ENCODE data around the gene SELENOW.
A peak's percentile ranks its signal among the peaks of the same experiment; 100 is the strongest.
"Not testable (repeated sequence)": the region's sequence is repeated elsewhere in the genome, so short reads cannot be mapped to it uniquely, and the experiment has no call there.

SELENOW gene

DNA sequence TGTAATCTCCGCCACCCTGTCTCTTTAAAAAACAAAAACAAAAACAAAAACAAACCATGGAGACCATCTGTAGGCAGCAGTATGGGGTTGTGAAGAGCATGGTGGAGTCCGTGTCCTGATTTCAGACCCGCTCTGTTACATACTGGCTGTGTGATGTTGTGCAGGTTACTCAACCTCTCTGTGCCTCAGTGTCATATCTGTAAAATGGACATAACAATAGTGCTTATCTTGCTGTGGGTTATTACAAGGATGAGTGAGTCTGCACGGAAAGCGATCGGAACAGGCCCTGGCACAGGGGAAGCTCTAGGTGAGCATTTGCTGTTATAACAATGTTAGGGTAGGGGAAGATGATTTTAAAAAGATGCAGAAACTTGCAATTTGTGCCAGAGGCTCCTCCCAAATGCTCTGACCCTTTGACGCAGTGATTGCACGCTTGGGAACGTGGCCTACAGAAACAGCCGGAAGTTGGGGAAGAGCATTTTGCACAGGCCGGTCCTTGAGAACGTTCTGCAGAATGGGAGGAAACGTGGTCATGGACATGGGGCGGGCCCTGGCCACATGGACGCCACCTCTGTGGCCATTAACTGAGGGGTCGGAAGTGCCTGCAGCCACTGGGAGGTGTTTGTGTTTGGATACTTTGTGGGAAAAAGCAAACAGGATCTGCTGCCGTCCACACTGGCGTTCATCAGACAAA lies 15.7 kb upstream of the SELENOW start:
- Histone ChIP-seq H3K9ac (ENCODE audit: low read depth, low read length, poor library complexity, severe bottlenecking) (no peak overlapping the region), H3K9me2 (replicated peaks; ENCODE audit: low read depth, low read length) (no peaks in the 10 kb centered on the region), H2AFZ (ENCODE audit: low read length) (no peak overlapping the region), H3K4me2 (ENCODE audit: low read depth, low read length, poor library complexity, severe bottlenecking) (no peak overlapping the region), H3K4me1 (ENCODE audit: insufficient read depth, low read length, poor library complexity, severe bottlenecking) (peaks cover 3% of the 10 kb centered on the region), H3K27me3 (ENCODE audit: insufficient read depth, low read length, poor library complexity, severe bottlenecking) (no peaks in the 10 kb centered on the region), H3K9me3 (ENCODE audit: insufficient read depth, low read depth, low read length) (no peaks in the 10 kb centered on the region), H3K79me2 (ENCODE audit: insufficient read depth, low read length) (no peaks in the 10 kb centered on the region), H3F3A (ENCODE audit: low read depth) (no peaks in the 10 kb centered on the region), H4K20me1 (ENCODE audit: insufficient read depth, low read length, poor library complexity, severe bottlenecking) (no peaks in the 10 kb centered on the region), H3K4me3 (ENCODE audit: low read length, poor library complexity, severe bottlenecking) (no peak overlapping the region), H3K36me3 (ENCODE audit: insufficient read depth, low read length) (peaks cover 8% of the 10 kb centered on the region; the same call in 1 of the 2 replicates)
- TF ChIP-seq, protein P1, sequence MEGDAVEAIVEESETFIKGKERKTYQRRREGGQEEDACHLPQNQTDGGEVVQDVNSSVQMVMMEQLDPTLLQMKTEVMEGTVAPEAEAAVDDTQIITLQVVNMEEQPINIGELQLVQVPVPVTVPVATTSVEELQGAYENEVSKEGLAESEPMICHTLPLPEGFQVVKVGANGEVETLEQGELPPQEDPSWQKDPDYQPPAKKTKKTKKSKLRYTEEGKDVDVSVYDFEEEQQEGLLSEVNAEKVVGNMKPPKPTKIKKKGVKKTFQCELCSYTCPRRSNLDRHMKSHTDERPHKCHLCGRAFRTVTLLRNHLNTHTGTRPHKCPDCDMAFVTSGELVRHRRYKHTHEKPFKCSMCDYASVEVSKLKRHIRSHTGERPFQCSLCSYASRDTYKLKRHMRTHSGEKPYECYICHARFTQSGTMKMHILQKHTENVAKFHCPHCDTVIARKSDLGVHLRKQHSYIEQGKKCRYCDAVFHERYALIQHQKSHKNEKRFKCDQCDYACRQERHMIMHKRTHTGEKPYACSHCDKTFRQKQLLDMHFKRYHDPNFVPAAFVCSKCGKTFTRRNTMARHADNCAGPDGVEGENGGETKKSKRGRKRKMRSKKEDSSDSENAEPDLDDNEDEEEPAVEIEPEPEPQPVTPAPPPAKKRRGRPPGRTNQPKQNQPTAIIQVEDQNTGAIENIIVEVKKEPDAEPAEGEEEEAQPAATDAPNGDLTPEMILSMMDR (conservative IDR thresholded peaks at IDR 0.05; ENCODE audit: low read length) = no peak
- no peak for TF ChIP-seq EZH2phosphoT487 (IDR thresholded peaks at IDR 0.05; ENCODE audit: borderline replicate concordance)

DNA sequence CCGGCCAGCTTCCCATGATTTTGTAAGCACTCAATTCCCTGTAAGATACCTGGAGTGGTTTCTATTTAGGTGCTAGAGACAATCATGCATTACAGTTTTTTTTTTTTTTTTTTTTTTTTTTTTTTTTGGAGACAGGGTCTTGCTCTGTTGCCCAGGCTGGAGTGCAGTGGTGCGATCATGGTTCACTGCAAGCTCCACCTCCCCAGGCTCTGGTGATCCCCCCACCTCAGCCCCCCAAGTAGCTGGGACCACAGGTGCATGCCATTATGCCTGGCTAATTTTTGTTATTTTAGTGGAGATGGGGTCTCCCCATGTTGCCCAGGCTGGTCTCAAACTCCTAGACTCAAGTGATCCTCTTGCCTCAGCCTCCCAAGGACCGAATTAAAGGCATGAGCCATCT lies 13.8 kb upstream of the SELENOW start:
- not testable (repeated sequence) for H3K4me2 ChIP-seq (ENCODE audit: low read depth, low read length, poor library complexity, severe bottlenecking); H3K36me3 ChIP-seq (ENCODE audit: insufficient read depth, low read length); H3K4me3 ChIP-seq (ENCODE audit: low read length, poor library complexity, severe bottlenecking); H4K20me1 ChIP-seq (ENCODE audit: insufficient read depth, low read length, poor library complexity, severe bottlenecking); H3K9ac ChIP-seq (ENCODE audit: low read depth, low read length, poor library complexity, severe bottlenecking); H2AFZ ChIP-seq (ENCODE audit: low read length); H3K4me1 ChIP-seq (ENCODE audit: insufficient read depth, low read length, poor library complexity, severe bottlenecking); H3K79me2 ChIP-seq (ENCODE audit: insufficient read depth, low read length); H3K27me3 ChIP-seq (ENCODE audit: insufficient read depth, low read length, poor library complexity, severe bottlenecking); H3F3A ChIP-seq (ENCODE audit: low read depth); H3K9me3 ChIP-seq (ENCODE audit: insufficient read depth, low read depth, low read length); H3K9me2 ChIP-seq (replicated peaks; ENCODE audit: low read depth, low read length)

DNA sequence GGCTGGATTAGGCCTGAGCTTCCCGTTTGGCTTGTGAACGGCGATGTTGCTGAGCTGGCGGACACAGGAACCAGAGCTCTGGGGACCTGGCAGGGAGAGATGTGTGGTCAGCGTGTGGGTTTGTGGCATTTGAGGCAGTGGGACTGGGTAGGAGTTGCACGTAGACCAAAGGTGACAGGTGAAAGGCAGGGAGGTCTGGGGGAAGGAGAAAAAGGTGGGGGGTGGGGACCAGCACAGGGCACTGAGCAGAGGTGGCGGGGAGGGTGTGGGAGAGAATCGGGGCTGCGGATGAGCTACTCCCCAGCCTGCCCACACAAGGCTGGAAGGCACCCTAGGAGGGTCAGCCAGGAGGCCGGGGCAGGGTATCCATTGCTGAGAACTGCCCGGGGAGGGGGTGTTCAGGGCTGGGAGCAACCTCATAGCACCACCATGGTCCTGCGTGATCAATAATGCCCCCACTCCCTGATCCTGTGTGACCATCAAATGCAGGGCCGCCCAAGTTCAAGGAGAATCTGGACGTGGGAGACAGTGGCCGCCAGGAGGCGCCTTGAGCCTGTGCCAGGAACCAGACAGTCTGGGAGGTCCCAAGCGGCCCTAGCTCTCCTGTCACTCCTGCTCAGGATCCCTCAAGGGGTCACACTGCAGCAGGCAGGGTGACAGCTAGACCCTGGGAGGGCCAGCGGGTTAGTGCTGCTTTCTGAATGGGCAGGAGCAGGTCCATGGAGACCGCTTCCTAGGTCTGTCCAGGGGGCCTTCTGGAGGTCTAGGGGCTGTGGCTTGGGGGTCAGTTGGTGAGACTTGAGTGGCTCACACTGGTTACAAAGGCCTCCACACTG lies 12.8 kb upstream of the SELENOW start:
- no peak overlapping the region for H3K9ac ChIP-seq (ENCODE audit: low read depth, low read length, poor library complexity, severe bottlenecking)
- peaks cover 3% of the 10 kb centered on the region for H3K4me1 ChIP-seq (ENCODE audit: insufficient read depth, low read length, poor library complexity, severe bottlenecking)
- H3K36me3 ChIP-seq (ENCODE audit: insufficient read depth, low read length) = no peaks in the 10 kb centered on the region
- H3K27me3 ChIP-seq (ENCODE audit: insufficient read depth, low read length, poor library complexity, severe bottlenecking) = no peaks in the 10 kb centered on the region
- no peaks in the 10 kb centered on the region for H3F3A ChIP-seq (ENCODE audit: low read depth)
- no peak overlapping the region for H2AFZ ChIP-seq (ENCODE audit: low read length)
- H3K9me2 ChIP-seq (replicated peaks; ENCODE audit: low read depth, low read length) = no peaks in the 10 kb centered on the region
- H3K79me2 ChIP-seq (ENCODE audit: insufficient read depth, low read length) = no peaks in the 10 kb centered on the region
- no peaks in the 10 kb centered on the region for H4K20me1 ChIP-seq (ENCODE audit: insufficient read depth, low read length, poor library complexity, severe bottlenecking)
- no peaks in the 10 kb centered on the region for H3K9me3 ChIP-seq (ENCODE audit: insufficient read depth, low read depth, low read length)
- H3K4me2 ChIP-seq (ENCODE audit: low read depth, low read length, poor library complexity, severe bottlenecking) = no peak overlapping the region
- H3K4me3 ChIP-seq (ENCODE audit: low read length, poor library complexity, severe bottlenecking) = no peak overlapping the region
- TF ChIP-seq, protein P1 (conservative IDR thresholded peaks at IDR 0.05; ENCODE audit: low read length) = peak; percentile 76
- TF ChIP-seq EZH2phosphoT487 (IDR thresholded peaks at IDR 0.05; ENCODE audit: borderline replicate concordance) = no peak

Measured in Loucy (cell line).